Endothelial cell of umbilical vein (primary cell): ENCODE data around the gene GYS2. TPM values are rescaled to one million over a fixed set of nuclear protein-coding genes. Genes with fewer than 3 reads are reported as not detected.

Source experiments
- BruUV-seq: library from RNA; stranded (reverse); fragments of 400-500 nt; replicated peaks from 2 replicates; lab custom pipeline; 2021; lab: Mats Ljungman, UMichigan
- CTCF ChIA-PET: fragments of 300-600, 350-600 bp; sonication (Branson Sonifier 250); formaldehyde crosslinking; loops from one replicate; lab custom pipeline; 2021; ENCODE audit warnings: antibody characterized with exemption, inconsistent platforms; lab: Charles Lee
- POLR2A ChIA-PET: fragments of 300-600, 350-600 bp; sonication (Branson Sonifier 250); formaldehyde crosslinking; loops from one replicate; lab custom pipeline; 2021; ENCODE audit warnings: antibody characterized with exemption, inconsistent platforms; lab: Charles Lee
- DNase-seq: peaks from one replicate; pipeline ENCODE4 v3.0.0-alpha.2; 2011; ENCODE audit warnings: low read depth, low spot score
- FAIRE-seq: peaks from 2 replicates; lab custom pipeline; 2011; peaks lifted over from hg19 to GRCh38; lab: Jason Lieb, UNC
- H2AFZ ChIP-seq: 2 replicates; pipeline ENCODE4 v1.6.0; 2012; ENCODE audit warnings: low read depth, low read length, control low read depth, inconsistent platforms
- H3K27ac ChIP-seq: 2 replicates; pipeline ENCODE4 v1.5.1; 2011; ENCODE audit warnings: low read depth, mild to moderate bottlenecking, control low read depth, low read length, moderate library complexity; ENCODE audit not compliant: insufficient read depth
- H3K27me3 ChIP-seq, 2 experiments: 2 replicates each; pipeline versions ENCODE4 v1.6.0 to v1.6.1; 2011; ENCODE audit warnings: low read length in 2 of 2, mixed read lengths in 1 of 2; ENCODE audit not compliant: control insufficient read depth in 2 of 2, insufficient read depth in 2 of 2
- H3K36me3 ChIP-seq, 2 experiments: 2 replicates in 1 of 2; 3 replicates in 1 of 2; pipeline ENCODE4 v1.5.1; 2011; ENCODE audit warnings: low read length in 2 of 2, mild to moderate bottlenecking in 1 of 2, moderate library complexity in 1 of 2; ENCODE audit not compliant: control insufficient read depth in 2 of 2, insufficient read depth in 2 of 2; ENCODE audit errors: extremely low read depth in 1 of 2
- H3K4me1 ChIP-seq: 3 replicates; pipeline ENCODE4 v1.5.1; 2011; ENCODE audit warnings: mild to moderate bottlenecking, low read length; ENCODE audit not compliant: control insufficient read depth, insufficient read depth; ENCODE audit errors: extremely low read depth
- H3K4me2 ChIP-seq: 2 replicates; pipeline ENCODE4 v1.6.1; 2011; ENCODE audit warnings: low read length, control low read depth, mixed read lengths; ENCODE audit not compliant: insufficient read depth
- H3K4me3 ChIP-seq, 3 experiments: fragments of 200-600 bp in 1 of 3; sonication (generic), shearing (Covaris generic) in 1 of 3; replicated peaks in 1 of 3; 2 replicates each; pipeline ENCODE4 v1.5.1; 2011 to 2016; ENCODE audit warnings: control low read depth in 3 of 3, low read length in 3 of 3, mild to moderate bottlenecking in 2 of 3, inconsistent platforms in 1 of 3, low read depth in 1 of 3, moderate library complexity in 1 of 3; ENCODE audit not compliant: insufficient read depth in 1 of 3
- H3K79me2 ChIP-seq: 2 replicates; pipeline ENCODE4 v1.6.0; 2012; ENCODE audit warnings: low read length, inconsistent platforms; ENCODE audit not compliant: control insufficient read depth, insufficient read depth
- H3K9ac ChIP-seq: replicated peaks from 2 replicates; pipeline ENCODE3; 2011; ENCODE audit warnings: low read length, control low read depth; ENCODE audit not compliant: insufficient read depth; ENCODE audit errors: extremely low read depth
- H3K9me1 ChIP-seq: replicated peaks from 3 replicates; pipeline ENCODE4 v1.6.0; 2011; ENCODE audit warnings: mild to moderate bottlenecking, low read length; ENCODE audit not compliant: control insufficient read depth, insufficient read depth; ENCODE audit errors: extremely low read depth
- H3K9me3 ChIP-seq: replicated peaks from 2 replicates; pipeline ENCODE4 v1.5.1; 2012; ENCODE audit warnings: low read length, inconsistent platforms; ENCODE audit not compliant: control insufficient read depth, insufficient read depth
- H4K20me1 ChIP-seq: replicated peaks from 2 replicates; pipeline ENCODE3; 2011; ENCODE audit warnings: mild to moderate bottlenecking, low read length; ENCODE audit not compliant: control insufficient read depth, insufficient read depth; ENCODE audit errors: extremely low read depth
- EZH2 ChIP-seq: IDR thresholded peaks from 2 replicates; pipeline ENCODE4 v1.6.1; 2012; ENCODE audit warnings: borderline replicate concordance, low read depth, mild to moderate bottlenecking, moderate library complexity, low read length, inconsistent platforms; ENCODE audit not compliant: severe bottlenecking
- FOS ChIP-seq: IDR thresholded peaks from 2 replicates; pipeline ENCODE4 v1.6.1; 2011; ENCODE audit warnings: mild to moderate bottlenecking, low read length, moderate library complexity, borderline replicate concordance; ENCODE audit not compliant: insufficient read depth
- GATA2 ChIP-seq: IDR thresholded peaks from 2 replicates; pipeline ENCODE4 v1.7.0; 2011; ENCODE audit warnings: low read depth, mild to moderate bottlenecking, moderate library complexity, mixed read lengths, low read length; ENCODE audit not compliant: insufficient read length, insufficient read depth
- JUN ChIP-seq: IDR thresholded peaks from 2 replicates; pipeline ENCODE4 v1.6.1; 2011; ENCODE audit warnings: borderline replicate concordance, low read depth; ENCODE audit not compliant: insufficient read length, insufficient read depth
- MYC ChIP-seq: IDR thresholded peaks from one replicate; pipeline ENCODE4 v1.6.1; 2011; ENCODE audit warnings: mild to moderate bottlenecking, low read depth, low read length
- POLR2A ChIP-seq: IDR thresholded peaks from 2 replicates; pipeline ENCODE4 v1.6.1; 2012; ENCODE audit warnings: low read depth, mild to moderate bottlenecking, control low read depth, low read length
- POLR2AphosphoS5 ChIP-seq: IDR thresholded peaks from 2 replicates; pipeline ENCODE4 v1.6.1; 2012; ENCODE audit warnings: low read depth, mild to moderate bottlenecking, control low read depth, low read length, moderate library complexity; ENCODE audit not compliant: insufficient read depth
- dilution Hi-C: fragments of 300-500 bp; cut with MboI; formaldehyde crosslinking; loops from one replicate; pipeline ENCODE4 v1.15.0; 2019; ENCODE audit warnings: low sequenced_read_pairs; ENCODE audit not compliant: extremely low pct_ligation_motif_present
- intact Hi-C: fragments of 100-400 bp; cut with micrococcal nuclease; formaldehyde crosslinking; loops from one replicate; pipeline ENCODE4 v1.10.0; 2022
- polyA plus RNA-seq, 4 experiments: library from polyadenylated mRNA; depleted of rRNA in 3 of 4; stranded (reverse) in 3 of 4; unstranded in 1 of 4; fragments of >200 nt; gene quantifications; 2 replicates each; pipeline versions ENCODE4 v1.2.1 to v1.2.3, GENCODE V29; 2011 to 2012; ENCODE audit warnings: missing spikeins in 1 of 4
- total RNA-seq: library from RNA; stranded (reverse); gene quantifications from 2 replicates; pipeline ENCODE4 v1.2.3, GENCODE V29; 2021
- TF ChIP-seq, protein P1 (sequence below), 2 donors: IDR thresholded peaks; 1 replicate in 1 of 2; 2 replicates in 1 of 2; pipeline ENCODE4 v1.5.1; 2011; ENCODE audit warnings: low read length in 2 of 2, mild to moderate bottlenecking in 2 of 2, moderate library complexity in 2 of 2, control low read depth in 1 of 2, inconsistent platforms in 1 of 2, low read depth in 1 of 2; ENCODE audit not compliant: insufficient read depth in 1 of 2; ENCODE audit errors: extremely low read depth in 1 of 2
- TF ChIP-seq, protein P2 (sequence below): IDR thresholded peaks from 2 replicates; pipeline ENCODE4 v1.6.1; 2011; ENCODE audit not compliant: insufficient read depth, insufficient read length

The GYS2 gene
- total and polyA plus RNA-seq, 2 donors (not counting 3 experiments of a cell fraction or from before 2014, with no cell fraction given), result 0.04 TPM; not detected in 1

DNA sequence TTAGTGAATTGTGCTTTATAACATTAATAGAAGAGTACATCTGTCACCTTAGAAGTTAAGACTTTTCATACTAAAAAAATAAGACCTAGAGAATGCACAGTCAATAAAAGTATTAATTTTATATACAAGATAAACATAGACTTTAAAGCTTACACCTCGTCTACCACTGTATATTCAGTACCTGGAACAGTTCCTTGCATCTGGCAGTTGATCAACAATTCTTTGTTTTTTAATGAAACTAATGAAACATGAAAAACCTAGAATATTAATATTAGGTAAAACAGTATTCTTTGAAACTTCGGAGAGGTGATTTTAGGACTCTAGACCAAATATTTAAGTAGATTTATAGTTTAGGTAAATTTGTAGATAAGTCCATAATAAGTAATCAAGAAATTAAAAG is 98.8 kb downstream of the GYS2 start:
- DNase-seq (no peak), FAIRE-seq (no peak)
- intact Hi-C loops (no loop called here), dilution Hi-C loops (no loop called here)
- Histone ChIP-seq H3K4me3 (no peak overlapping the region), H3K9ac (no peak overlapping the region), H3K4me1 (peaks cover 18% of the 10 kb centered on the region), H2AFZ (no peak overlapping the region), H3K9me1 (peaks cover 2% of the 10 kb centered on the region), H3K36me3 (peaks cover 0 to 2% of the 10 kb centered on the region in 2 experiments), H4K20me1 (no peaks in the 10 kb centered on the region), H3K9me3 (no peaks in the 10 kb centered on the region), H3K27ac (no peak overlapping the region), H3K4me2 (no peak overlapping the region), H3K27me3 (no peaks in the 10 kb centered on the region), H3K79me2 (peaks cover 72% of the 10 kb centered on the region)
- TF ChIP-seq POLR2A, result no peak
- no peak for TF ChIP-seq POLR2AphosphoS5
- TF ChIP-seq, protein P1, sequence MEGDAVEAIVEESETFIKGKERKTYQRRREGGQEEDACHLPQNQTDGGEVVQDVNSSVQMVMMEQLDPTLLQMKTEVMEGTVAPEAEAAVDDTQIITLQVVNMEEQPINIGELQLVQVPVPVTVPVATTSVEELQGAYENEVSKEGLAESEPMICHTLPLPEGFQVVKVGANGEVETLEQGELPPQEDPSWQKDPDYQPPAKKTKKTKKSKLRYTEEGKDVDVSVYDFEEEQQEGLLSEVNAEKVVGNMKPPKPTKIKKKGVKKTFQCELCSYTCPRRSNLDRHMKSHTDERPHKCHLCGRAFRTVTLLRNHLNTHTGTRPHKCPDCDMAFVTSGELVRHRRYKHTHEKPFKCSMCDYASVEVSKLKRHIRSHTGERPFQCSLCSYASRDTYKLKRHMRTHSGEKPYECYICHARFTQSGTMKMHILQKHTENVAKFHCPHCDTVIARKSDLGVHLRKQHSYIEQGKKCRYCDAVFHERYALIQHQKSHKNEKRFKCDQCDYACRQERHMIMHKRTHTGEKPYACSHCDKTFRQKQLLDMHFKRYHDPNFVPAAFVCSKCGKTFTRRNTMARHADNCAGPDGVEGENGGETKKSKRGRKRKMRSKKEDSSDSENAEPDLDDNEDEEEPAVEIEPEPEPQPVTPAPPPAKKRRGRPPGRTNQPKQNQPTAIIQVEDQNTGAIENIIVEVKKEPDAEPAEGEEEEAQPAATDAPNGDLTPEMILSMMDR (IDR thresholded peaks at IDR 0.05; ENCODE audit: extremely low read depth in 1 of 2, insufficient read depth in 1 of 2, low read depth in 1 of 2, low read length in 2 of 2), result no peak
- no peak for TF ChIP-seq JUN
- no peak for TF ChIP-seq GATA2
- no peak for TF ChIP-seq MYC
- TF ChIP-seq, protein P2, sequence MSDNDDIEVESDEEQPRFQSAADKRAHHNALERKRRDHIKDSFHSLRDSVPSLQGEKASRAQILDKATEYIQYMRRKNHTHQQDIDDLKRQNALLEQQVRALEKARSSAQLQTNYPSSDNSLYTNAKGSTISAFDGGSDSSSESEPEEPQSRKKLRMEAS, result no peak
- no peak for TF ChIP-seq EZH2
- TF ChIP-seq FOS, result no peak
- BruUV-seq, result no TSS peak
- ChIA-PET CTCF (no interaction called here), POLR2A (no interaction called here)
